ENCODE measurements around the gene LYPD3. TPM values are rescaled to one million over a fixed set of nuclear protein-coding genes. Genes with fewer than 3 reads are reported as not detected.

Gene LYPD3
- total and polyA plus RNA-seq, 12 donors: 0.18 to 1.9 (median 0.84) TPM

DNA sequence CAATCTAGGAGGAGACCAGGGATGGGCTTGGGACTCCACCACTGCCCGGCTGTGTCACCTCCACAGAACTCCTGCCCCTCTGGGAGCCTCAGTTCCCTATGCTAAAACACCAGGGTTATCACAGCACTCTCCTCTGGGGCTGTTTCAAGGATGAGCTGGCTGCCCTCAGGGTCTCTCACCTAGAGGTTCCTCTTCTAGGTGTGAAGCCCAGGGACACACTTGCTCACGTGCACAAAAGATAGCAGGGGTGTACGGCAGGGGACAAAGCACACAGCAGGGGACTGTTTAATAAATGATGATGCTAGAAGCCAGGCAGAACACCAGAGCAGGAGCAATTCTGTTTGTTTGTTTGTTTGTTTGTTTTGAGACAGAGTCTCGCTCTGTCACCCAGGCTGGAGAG is 16.8 kb upstream of the LYPD3 start:
- Histone ChIP-seq H3K4me3 (no peak overlapping the region), H3K27me3 (no peaks in the 10 kb centered on the region), H3K9me3 (replicated peaks in 1 of 3) (no peaks in the 10 kb centered on the region), H3K36me3 (replicated peaks in 1 of 2) (no peaks in the 10 kb centered on the region), H3K27ac (no peak overlapping the region), H3K4me1 (replicated peaks in 1 of 2) (no peaks in the 10 kb centered on the region)
- 84 to 95% (median 87%) methylated on average over 2 to 4 of the region's 4 CpGs for WGBS, 4 donors
- no peak for DNase-seq
- intact Hi-C loops (cut with DNase I): no loop called here
- TF ChIP-seq, protein P1, sequence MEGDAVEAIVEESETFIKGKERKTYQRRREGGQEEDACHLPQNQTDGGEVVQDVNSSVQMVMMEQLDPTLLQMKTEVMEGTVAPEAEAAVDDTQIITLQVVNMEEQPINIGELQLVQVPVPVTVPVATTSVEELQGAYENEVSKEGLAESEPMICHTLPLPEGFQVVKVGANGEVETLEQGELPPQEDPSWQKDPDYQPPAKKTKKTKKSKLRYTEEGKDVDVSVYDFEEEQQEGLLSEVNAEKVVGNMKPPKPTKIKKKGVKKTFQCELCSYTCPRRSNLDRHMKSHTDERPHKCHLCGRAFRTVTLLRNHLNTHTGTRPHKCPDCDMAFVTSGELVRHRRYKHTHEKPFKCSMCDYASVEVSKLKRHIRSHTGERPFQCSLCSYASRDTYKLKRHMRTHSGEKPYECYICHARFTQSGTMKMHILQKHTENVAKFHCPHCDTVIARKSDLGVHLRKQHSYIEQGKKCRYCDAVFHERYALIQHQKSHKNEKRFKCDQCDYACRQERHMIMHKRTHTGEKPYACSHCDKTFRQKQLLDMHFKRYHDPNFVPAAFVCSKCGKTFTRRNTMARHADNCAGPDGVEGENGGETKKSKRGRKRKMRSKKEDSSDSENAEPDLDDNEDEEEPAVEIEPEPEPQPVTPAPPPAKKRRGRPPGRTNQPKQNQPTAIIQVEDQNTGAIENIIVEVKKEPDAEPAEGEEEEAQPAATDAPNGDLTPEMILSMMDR (IDR thresholded peaks at IDR 0.05): no peak
- no peak for TF ChIP-seq POLR2A (IDR thresholded peaks at IDR 0.05)

DNA sequence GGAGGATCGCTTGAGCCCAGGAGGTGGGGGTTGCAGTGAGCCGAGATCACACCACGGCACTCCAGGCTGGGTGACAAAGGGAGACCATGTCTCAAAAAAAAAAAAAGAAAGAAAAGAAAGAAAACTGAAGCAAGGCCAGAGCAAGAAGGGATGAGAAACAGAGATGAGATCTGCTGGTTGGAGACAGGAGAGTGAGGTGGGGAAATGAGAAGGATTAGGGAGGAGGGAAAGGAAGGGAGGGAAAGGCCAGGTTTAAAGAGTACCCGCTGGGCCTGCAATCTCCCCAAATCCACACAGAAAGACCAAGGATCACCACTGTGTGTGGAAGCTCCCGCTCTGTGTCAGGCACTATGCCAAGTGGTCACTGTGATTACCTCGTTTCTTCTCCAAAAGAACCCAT is 16.3 kb upstream of the LYPD3 start:
- Histone ChIP-seq H3K36me3 (replicated peaks in 1 of 2) (no peaks in the 10 kb centered on the region), H3K9me3 (replicated peaks in 1 of 3) (no peaks in the 10 kb centered on the region), H3K4me3 (no peak overlapping the region), H3K27me3 (no peaks in the 10 kb centered on the region), H3K27ac (no peak overlapping the region), H3K4me1 (replicated peaks in 1 of 2) (no peaks in the 10 kb centered on the region)
- no peak for DNase-seq
- WGBS, 4 donors: 79 to 89% (median 88%) methylated on average over 6 of the region's 6 CpGs
- intact Hi-C loops (cut with DNase I): no loop called here
- no peak for TF ChIP-seq POLR2A (IDR thresholded peaks at IDR 0.05)
- TF ChIP-seq, protein P1 (IDR thresholded peaks at IDR 0.05): no peak

DNA sequence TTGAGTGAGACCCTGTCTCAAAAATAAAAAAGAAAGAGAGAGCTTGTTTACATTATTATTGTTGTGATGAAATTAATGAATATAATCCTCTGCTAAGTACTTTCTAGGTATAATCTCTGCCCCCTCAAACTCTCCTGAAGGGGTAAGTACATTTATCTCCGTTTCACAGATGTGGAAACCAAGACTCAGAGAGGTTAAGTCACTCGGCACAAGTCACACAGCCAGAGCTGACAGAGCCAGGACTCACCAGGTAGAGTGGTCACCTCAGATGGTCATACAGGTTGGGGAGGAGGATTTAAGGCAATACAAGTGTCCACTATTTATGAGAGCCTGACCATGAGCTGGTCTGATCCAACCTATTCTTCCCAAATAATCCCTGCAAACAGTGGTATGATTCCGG is 15.2 kb upstream of the LYPD3 start:
- Histone ChIP-seq H3K36me3 (replicated peaks in 1 of 2) (no peaks in the 10 kb centered on the region), H3K27ac (no peak overlapping the region), H3K4me3 (no peak overlapping the region), H3K9me3 (replicated peaks in 1 of 3) (no peaks in the 10 kb centered on the region), H3K4me1 (replicated peaks in 1 of 2) (no peaks in the 10 kb centered on the region), H3K27me3 (no peaks in the 10 kb centered on the region)
- TF ChIP-seq, protein P1 (IDR thresholded peaks at IDR 0.05): no peak
- no peak for TF ChIP-seq POLR2A (IDR thresholded peaks at IDR 0.05)
- no peak for DNase-seq
- intact Hi-C loops (cut with DNase I): no loop called here
- 94 to 97% (median 96%) methylated on average over 3 of the region's 3 CpGs for WGBS, 4 donors

DNA sequence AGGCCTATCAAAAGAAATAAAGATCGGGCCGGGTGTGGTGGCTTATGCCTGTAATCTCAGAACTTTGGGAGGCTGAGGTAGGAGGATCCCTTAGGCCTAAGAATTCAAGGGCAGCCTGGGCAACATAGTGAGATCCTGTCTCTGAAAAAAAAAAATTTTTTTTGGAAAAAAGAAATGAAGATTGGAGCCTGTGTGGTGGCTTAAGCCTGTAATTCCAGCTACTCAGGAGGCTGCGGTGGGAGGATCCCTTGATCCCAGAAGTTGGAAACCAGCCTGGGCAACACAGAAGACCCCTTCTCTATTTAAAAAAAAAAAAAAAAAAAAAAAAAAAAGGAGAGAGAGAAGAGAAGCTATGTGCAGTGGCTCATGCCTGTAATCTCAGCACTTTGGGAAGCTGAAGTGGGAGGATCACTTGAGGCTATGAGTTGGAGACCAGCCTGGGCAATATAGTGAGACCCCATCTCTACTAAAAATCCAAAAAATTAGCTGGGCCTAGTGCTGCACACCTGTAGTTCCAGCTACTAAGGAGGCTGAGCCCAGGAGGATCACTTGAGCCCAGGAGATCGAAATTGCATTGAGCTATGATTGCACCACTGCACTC is 14.7 kb upstream of the LYPD3 start:
- no peak overlapping the region for H3K4me3 ChIP-seq
- no peak overlapping the region for H3K27ac ChIP-seq
- no peaks in the 10 kb centered on the region for H3K36me3 ChIP-seq (replicated peaks in 1 of 2)
- DNase-seq: no peak
- no peaks in the 10 kb centered on the region for H3K27me3 ChIP-seq
- peaks cover 0 to under 1% of the 10 kb centered on the region in 2 donors for H3K4me1 ChIP-seq (replicated peaks in 1 of 2)
- H3K9me3 ChIP-seq (replicated peaks in 1 of 3): no peaks in the 10 kb centered on the region
- TF ChIP-seq, protein P1 (IDR thresholded peaks at IDR 0.05): no peak
- no peak for TF ChIP-seq POLR2A (IDR thresholded peaks at IDR 0.05)
- WGBS, 4 donors: 93 to 99% (median 95%) methylated on average over 4 of the region's 4 CpGs
- intact Hi-C loops (cut with DNase I): no loop called here
